ENCODE results near the gene CRYBA2.

DNA sequence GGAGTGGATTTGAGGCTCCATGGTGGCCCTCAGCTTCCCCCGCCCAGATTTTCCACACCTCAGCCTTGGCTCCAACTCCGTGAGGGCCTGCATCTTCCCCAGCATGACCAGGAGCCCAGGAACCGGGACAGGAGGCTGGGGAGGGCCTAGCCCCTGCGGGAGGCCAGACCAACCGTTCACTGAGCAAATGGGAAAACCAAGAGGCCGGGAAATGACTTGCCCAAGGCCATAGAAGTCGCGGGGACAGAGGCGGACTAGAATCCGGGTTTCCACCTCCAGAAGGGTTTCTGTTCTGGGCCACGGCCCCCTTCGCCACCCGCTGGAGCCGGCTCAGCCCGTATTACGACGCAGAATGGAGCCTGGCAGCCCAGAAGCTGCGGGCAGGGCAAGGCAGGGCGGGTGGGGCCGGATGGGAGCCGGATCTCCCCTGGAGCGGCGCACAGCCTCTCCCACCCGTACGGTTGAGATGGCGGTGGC lies 7.9 kb upstream of the CRYBA2 start:
- TF ChIP-seq, protein P1, sequence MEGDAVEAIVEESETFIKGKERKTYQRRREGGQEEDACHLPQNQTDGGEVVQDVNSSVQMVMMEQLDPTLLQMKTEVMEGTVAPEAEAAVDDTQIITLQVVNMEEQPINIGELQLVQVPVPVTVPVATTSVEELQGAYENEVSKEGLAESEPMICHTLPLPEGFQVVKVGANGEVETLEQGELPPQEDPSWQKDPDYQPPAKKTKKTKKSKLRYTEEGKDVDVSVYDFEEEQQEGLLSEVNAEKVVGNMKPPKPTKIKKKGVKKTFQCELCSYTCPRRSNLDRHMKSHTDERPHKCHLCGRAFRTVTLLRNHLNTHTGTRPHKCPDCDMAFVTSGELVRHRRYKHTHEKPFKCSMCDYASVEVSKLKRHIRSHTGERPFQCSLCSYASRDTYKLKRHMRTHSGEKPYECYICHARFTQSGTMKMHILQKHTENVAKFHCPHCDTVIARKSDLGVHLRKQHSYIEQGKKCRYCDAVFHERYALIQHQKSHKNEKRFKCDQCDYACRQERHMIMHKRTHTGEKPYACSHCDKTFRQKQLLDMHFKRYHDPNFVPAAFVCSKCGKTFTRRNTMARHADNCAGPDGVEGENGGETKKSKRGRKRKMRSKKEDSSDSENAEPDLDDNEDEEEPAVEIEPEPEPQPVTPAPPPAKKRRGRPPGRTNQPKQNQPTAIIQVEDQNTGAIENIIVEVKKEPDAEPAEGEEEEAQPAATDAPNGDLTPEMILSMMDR (IDR thresholded peaks at IDR 0.05): no peak
- no peak for TF ChIP-seq ZFX (IDR thresholded peaks at IDR 0.05; ENCODE audit: borderline replicate concordance)

All from 22Rv1 (cell line).